Stimulated activated naive CD4-positive, alpha-beta T cell treated with Interleukin-2 at 50 U/mL for 16 hours (primary cell): Measurements from ENCODE around the gene SERTAD1.
A peak's percentile ranks its signal among the peaks of the same experiment; 100 is the strongest.
"Not testable (repeated sequence)": the region's sequence is repeated elsewhere in the genome, so short reads cannot be mapped to it uniquely, and the experiment has no call there.

Experiments used
- DNase-seq: peaks from one replicate; lab custom pipeline; 2025; lab: John Stamatoyannopoulos, UW

Gene SERTAD1

DNA sequence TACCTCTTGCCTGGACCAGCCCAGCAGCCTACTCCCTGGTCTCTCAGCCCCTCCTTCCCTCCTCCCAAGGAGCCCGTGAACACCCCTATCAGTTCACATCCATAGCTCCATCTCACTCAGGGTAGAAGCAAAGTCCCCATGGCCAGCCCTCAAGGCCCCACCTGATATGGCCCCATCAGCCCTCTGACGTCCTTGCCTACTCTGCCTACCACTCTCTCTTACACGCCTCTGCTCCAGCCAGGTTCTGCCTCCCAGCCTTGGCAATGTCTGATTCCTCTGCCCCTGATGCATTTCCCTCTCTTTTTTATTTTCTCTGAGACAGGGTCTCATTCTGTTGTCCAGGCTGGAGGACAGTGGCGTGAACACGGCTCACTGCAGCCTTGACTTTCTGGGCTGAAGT, 26.2 kb upstream of the SERTAD1 start:
- DNase-seq, result no peak

DNA sequence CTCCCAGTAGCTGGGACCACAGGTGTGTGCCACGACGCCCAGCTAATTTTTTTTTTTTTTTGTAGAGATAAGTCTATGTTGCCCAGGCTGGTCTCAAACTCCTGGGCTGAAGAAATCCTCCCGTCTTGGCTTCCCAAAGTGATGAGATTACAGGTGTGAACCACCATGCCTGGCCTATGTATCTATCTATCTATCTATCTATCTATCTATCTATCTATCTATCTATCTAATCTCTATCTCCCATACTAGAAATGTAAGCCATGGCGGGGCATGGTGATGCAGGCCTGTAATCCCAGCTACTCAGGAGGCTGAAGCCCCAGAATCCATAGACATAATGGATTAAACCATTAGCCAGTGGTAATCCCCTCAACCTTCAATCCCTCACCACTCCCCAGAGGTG, 24.9 kb upstream of the SERTAD1 start:
- no peak for DNase-seq

DNA sequence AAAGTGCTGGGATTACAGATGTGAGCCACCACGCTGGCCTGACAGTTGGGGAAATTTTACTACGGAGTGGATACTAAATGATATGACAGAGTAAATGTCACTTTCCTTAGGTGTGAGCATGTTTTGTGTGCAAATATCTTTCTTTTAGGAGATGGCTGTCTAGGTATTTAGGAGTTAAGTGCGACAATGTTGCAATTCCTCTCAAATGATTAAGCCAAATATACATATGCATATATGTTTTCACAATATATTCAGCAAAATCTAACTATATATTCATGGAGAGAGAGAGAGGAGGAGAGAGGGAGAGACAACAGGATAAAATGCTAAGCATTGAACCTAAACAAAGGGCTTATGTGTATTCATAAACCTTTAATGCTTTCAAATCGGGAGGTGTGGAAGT, 23.7 kb upstream of the SERTAD1 start:
- DNase-seq, result no peak

DNA sequence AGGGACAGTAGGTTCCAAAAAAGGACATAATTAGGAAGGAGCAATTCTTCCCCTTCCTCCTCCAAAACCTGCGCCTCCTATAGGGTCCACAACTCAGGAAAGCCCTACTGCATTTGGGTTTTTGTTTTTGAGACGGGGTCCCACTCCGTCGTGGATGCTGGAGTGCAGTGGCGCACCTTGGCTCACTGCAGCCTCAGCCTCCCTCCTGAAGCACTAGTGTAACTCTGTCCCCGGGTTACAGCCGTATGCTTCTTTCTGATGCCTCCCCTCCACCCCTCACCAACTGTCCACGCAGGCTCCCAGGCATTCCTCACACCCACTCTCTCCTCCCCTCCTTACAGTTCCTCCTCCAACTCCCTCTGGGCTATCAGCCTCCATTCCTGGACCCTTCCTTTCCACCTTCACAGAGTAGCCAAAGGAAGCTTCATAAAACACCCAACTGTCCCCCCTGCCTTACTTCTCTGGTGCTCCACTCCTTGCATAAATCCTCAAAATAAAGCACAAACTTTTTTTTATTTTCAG, 20.5 kb upstream of the SERTAD1 start:
- no peak for DNase-seq

DNA sequence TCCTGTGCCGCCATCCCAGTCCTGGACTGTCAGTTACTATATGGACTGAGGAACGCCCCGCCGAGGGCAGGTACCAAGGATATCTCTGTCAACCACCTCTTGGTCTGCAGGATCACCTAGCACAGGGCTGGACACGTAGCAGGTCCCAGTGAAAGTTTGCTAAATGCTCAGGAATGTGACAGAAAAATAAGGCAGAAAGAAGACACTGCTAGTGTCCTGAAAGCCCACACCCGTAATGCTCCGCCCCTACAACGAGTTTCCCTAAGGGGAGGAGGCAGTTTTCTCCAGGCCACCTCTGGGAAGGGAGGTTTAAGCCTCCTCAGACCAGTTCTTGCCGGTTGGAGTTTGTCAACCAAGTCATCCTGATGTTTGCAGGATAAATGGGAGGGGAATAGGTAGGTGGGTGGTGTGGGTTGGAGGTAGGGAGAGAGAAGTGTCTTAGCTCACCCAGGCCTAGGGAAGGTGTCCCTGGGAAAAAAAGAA, 20.0 kb upstream of the SERTAD1 start:
- no peak for DNase-seq

DNA sequence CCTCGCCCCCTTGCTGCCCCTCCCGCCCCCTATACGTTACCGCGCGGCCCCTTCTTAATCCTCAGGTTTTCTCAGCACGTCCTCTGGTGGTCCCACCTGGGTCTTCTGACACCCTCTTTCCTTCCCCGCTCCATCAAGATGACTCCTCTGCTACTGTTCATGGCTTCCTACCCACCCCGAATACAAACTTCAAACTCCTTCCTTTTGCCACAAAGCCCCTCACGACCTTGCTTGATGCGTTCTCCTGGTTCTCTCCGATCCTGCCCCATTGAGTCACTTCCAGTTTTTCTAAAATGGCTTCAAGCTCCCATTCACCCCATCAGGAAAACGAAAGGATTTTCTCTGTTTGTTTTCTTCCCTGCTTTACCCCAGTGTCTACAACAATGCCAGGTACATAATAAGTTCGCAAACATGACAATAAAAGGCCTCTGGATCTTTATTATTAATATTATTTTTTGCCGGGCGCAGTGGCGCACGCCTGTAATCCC, 19.1 kb upstream of the SERTAD1 start:
- DNase-seq, result no peak

DNA sequence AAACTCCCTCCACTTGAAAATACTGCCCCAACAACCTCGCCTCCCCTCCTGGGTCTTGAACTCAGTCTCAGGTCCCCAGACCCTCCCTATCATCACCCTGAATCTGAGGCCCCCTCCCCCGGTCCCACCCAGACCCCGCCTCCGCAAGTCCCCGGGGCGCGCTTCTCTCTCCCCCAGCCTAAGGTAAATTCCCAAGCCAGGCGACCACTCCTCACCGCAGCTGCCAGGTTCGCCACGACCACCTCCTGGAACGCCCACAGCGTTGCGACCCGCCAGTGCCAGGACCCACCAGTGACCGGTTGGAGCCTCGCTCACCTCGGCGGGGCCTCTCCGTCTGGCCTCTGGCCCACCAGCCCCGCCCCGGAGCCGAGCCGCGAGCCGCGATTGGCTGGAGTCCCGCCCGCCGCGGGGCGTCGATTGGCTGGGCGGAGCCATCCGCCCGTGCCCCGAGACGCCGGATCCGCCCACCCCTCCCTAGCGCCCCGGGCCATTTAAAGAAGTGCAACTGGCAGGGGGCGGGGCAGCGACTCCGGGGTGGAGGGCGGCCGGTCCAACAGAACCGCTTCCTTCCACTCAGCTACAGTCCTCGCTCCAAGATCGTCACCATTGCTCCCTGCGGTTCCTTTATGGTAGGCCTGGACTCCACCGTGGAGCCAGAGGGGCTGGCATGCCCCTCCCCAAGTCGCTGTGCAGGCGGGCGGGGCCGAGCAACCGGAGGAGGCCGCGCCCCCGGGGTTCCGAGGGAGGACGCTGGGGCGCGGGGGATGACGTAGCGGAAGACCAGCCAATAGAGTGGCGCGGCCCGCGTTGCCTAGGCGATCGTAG, 18.4 kb upstream of the SERTAD1 start, which contains the start of gene SERTAD3:
TSS of gene SERTAD3 (minus strand) at position 336 of the 825 bp plus-strand sequence. CDS start 2,255 bp downstream, outside the sequence.
- peak; percentile 96 for DNase-seq

DNA sequence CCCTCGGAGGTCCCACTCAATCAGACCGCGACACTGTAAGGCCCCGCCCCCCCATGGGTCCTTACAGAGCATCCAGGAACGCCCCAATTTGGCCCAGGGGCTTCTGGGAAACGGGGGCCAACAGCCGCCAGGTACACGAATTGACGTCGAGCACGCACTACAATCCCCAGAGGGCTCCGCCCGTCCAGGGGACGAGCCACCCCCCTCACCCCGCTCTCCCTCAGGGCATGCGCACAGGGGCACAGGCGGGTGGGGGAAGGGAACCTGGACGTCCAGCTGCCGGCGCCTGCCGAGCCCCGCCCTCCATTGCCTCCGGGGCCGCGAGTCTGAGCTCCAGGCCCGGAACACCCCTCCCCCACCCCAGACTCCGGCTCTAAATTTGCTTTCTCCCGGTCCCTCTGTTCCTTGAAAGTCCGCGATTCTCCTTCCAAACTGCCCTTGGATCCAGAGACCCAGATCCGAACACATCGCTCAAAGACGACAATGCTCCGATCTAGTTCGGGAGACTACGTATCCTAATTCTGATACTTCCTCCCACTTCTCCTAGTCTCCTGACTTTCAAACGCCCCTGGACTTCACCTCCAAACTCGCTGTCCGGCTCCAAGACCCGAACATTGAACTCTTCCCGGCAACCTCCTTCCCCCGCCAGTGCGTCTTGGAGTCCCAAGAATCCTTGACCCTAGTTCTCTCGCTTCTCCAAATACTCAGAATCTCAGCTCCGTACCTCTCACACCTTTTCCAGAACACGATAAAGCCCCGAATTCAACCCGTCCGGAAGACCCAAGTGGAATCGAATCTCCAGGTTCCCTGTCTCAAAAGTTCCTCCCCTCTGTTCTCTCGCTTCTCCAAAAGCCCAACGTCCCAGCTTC, 17.6 kb upstream of the SERTAD1 start:
- peak; percentile 99 for DNase-seq

DNA sequence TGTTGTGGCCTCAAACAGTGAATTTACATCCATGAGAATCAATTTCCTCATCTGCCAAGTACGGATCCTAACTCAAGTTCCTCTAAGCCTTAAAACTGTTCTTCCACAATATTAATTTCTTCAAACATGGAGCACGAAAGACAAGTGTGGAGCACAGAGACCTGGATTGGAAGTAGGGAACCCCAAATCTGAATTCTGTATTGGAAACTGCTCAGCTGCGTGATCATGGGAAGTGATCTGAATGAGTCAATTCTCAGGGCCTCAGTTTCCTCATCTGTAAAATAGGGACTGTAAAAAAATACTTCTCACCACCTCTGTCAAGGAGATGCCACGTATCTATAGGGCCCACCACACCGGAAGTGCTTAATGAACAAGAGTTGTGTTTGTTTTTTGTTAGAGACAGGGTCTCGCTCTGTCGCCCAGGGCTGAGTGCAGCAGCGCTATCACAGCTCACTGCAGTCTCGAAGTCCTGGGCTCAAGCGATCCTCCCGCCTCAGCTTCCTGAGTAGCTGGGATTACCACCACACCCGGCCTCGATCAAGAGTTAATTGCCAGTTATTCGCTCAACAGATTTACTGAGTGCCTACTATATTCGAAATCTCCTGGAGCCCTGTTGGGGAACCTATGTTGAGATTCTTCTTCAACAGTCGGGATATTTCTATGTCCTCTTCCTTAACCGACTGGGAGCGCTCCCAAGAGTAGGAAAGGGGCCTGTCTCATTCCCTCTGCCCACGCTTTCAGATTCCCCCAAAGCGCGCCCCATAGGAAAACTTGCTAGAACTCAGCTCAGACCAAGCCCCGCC, 16.7 kb upstream of the SERTAD1 start:
- DNase-seq, result no peak

DNA sequence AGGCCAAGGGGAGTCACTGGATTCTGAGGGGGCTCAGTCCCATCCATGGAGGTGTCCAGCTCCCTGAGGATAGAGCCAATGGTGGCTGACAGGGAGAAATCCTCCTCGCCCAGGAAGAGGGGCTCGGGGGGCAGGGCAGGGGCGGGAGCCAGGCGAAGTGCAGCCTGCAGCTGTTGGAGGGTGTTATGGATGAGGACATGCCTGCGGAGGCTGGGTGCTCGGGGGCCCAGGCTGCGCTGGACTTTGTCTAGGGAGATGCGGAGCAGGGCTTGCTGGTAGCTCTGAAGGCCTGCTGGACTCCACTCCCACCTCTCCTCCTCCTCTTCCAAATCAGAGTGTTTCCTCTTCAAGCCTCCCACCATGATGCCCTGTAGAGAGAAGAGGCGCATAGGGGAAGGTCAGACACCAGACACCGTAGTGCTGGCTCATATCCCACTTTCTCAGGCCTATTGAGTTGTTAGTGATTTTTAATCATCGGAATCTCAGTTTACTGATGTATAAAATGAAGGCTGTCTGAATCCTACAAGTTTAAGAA, 16.0 kb upstream of the SERTAD1 start:
- DNase-seq, result no peak

DNA sequence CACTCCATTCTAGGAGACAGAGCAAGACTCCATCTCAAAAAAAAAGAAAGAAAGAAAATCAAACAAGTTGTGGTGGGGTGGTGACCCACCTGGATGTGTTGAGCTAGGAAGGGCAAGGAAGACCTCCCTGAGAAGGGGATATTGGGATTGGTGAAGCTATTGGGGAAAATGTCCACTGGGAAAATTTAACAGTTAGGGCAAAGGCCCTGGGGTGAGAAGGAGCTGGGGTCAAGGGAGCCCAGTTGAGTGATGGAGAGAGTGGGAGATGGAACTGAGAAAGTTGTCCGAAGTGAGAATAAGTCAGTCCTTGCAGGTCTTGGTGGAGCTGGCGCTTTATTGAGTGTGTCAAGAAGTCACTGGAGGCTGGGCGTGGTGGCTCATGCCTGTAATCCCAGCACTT, 12.5 kb upstream of the SERTAD1 start:
- DNase-seq, result no peak

DNA sequence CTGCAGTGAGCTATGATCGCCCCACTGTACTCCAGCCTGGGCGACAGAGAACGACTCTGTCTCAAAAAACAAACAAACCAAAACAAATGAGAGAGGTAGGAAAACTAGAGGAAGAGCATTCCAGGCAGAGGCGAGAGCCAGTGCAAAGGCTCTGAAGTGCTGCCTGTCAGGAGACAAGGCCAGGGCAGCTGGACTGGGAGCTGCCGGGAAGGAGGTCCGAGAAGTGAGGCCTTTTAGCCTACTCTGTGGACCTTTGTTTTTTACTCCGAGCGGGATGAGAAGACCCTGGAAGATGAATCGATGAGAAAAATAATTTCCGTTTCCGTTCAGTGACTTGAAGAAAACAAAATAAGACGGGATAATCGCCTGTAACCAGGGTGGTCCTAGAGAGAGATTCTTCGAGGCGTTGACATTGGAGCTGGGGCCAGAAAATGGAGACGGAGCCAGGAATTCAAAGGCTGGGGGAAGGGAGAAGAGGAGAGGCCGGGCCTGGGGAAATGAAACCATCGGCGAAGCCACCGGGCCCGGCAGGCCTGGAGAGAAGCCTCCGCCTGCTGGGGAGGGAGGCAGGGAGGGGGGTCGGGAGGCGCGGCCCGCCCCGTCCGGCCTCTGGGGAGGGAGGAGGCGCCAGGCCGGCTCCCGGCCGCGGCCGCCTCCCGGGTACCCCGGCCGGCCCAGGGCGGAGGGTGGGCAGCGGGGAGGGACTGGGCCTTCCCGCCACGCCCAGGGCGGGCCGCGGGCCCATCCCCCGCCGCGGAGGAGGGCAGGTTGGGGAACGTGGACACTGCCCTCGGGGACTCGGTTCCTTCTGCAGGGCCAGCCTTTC, 7.8 kb upstream of the SERTAD1 start:
- peak; percentile 38 for DNase-seq

DNA sequence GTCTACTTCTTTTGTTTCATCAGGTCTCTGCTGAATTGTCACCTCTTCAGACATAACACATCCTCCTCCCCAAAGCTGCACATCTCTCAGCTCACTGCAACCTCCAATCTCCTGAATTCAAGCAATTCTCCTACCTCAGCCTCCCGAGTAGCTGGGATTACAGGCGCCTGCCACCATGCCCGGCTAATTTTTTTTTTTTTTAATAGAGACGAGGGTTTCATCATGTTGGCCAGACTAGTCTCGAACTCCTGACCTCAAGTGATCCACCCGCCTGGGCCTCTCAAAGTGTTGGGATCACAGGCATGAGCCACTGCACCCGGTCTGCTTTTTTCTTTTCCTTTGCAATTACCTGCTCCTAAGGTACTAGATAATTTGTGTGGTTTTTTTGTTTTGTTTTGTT, 7.0 kb upstream of the SERTAD1 start:
- not testable (repeated sequence) for DNase-seq

DNA sequence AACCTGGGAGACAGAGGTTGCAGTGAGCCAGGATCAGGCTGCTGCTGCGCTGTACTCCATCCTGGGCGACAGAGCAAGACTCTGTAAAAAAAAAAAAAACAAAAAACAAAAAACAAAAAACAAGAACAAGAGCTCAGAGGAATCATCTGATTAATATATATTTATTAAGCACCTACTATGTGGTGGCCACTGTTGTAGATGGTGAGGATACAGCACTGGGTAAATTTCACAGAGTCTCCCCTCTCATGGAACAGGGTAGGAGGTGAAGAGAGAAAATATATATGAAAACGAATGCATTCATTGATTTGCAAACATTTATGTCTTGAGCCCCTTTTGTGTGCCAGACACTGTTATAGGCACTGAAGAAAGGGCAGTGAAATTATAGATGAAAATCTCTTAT, 5.9 kb upstream of the SERTAD1 start:
- DNase-seq, result no peak

DNA sequence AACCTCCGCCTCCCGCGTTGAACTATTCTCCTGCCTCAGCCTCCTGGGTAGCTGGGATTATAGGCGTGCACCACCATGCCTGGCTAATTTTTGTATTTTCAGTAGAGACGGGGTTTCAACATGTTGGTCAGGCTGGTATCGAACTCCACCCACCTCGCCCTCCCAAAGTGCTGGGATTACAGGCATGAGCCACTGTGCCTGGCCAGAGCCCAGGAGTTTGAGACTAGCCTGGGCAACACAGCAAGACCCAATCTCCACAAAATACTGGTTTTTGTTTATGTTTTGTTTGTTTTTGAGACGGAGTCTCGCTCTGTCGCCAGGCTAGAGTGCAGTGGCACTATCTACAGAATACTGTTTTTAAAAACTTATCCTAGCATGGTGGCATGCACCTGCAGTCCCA, 4.5 kb upstream of the SERTAD1 start:
- not testable (repeated sequence) for DNase-seq

DNA sequence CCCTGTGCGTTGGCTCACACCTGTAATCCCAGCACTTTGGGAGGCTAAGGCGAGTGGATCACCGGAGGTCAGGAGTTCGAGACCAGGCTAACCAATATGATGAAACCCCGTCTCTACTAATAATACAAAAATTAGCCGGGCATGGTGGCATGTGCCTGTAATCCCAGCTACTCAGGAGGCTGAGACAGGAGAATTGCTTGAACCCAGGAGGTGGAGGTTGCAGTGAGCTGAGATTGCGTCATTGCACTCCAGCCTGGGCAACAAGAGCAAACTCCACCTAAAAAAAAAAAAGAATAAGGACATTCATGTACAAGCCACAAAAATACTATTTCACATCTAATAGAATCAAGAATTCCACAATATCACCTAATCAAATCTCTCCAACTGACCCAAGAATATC, 2.4 kb upstream of the SERTAD1 start:
- DNase-seq, result not testable (repeated sequence)

DNA sequence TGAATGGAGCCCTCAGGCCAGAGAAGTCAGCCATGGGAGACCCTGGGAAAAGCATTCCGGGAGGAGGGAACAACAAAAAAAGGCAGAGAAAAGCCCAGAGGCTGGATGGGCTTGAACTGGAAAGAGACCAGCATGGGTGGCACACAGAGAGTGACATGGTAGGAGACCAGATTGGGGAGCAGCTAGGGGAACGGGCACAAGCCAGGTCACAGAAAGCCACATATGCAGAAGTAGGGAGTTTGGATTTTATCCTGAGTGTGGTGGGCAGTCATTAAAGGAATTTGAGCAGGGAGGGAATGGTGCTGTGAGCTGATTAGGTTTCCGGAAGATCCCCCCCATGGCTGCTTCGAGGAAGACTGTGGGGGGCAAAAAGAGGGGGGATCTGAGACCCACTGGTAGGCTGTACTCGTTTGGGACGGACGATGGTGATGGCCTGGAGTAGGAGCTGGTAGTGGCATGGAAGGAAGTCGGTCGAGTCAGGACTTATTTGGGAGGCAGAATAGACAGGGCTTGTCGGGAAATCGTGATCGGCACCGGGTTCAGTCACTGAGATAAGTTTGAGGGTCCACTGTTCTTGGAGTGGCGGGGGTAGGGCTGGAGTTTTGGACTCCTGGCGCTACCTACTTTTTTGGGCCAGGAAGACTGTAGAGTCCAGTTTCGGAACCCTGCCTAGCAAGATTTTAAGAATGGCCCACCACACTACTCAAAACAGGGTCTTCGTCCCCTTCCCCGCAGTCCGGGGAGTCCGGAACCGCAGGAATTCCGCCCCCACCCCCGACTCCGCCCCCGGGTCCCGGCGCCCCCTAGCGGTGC, 949 bp downstream of the SERTAD1 start:
- no peak for DNase-seq

DNA sequence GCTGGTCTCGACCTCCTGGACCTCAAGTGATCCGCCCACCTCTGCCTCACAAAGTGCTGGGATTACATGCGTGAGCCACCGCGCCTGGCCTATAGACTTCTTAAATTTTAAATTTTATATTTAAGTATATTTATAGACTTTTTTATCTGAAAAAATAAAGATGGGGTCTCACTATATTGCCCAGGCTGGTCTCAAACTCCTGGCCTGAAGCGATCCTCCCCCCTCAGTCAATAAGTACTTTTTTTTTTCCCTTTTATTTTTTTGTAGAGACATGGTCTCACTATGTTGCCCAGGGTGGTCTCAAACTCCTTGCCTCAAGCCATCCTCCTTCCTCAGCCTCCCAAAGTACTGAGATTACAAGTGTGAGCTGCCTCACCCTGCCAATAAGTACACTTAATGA, 1.9 kb downstream of the SERTAD1 start:
- no peak for DNase-seq

DNA sequence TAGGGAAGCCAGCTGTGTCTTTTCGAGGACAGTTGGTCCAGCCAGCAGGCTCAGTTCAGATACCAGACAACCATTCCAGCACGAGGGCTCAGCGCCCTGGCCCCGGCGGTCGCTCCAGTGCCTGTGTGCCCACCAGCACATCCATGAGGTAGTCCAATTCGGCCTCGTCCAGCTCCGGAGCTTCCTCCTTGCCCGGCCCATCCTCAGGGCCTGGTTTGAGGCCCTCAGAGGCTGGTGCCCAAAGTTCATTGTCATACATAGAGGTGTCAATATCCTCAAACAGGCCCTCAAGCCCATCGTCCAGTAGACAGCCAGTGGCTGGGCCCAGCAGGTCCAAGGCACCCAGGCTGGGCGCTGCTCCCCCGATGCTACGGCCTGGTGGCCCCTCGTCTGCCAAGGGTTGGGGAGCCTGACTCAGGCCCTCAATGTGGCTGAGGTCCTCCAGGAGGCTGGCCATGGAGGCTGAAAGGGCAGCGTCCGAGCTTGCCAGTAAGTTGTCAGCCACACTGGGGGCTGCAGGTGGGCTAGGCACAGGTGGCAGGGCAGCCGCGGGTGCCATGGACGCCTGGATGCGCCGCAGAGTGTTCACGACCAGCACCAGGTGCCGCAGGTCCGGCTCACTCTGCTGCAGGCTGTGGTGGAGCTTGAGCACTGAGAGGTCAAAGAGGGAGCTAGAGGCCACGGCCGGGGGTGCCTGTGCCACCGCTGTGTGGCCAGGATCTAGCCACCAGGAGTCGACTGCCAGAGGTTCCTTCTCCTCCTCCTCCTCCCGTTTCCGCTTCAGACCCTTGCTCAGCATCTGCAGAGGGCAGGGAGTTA, 2.8 kb downstream of the SERTAD1 start:
- DNase-seq, result no peak
